Activated CD4-positive, alpha-beta T cell treated with anti-CD3 and anti-CD28 coated beads, Interleukin-2, amount 50 U/mL, for 48 hours (primary cell): ENCODE results near the gene LARP4B.

Source experiments
- DNase-seq, 2 experiments: peaks; one replicate each; pipeline ENCODE4 v3.0.0-alpha.2; 2020

The LARP4B gene

GRCh38 chr10:822197-822596 lies 109.3 kb downstream of the LARP4B start:
- DNase-seq = no peak

- no peak for DNase-seq
These were observed 110.2 kb downstream of the LARP4B start for GRCh38 chr10:821322-821721.

GRCh38 chr10:819816-820215 lies 111.7 kb downstream of the LARP4B start:
- DNase-seq = no peak

- DNase-seq = no peak
These were observed 112.2 kb downstream of the LARP4B start for GRCh38 chr10:819326-819725.

- DNase-seq = no peak
These were observed 112.8 kb downstream of the LARP4B start for GRCh38 chr10:818526-819220.

- DNase-seq = no peak
These were observed 113.5 kb downstream of the LARP4B start for GRCh38 chr10:818010-818409.

- DNase-seq = no peak
These were observed 114.1 kb downstream of the LARP4B start for GRCh38 chr10:817371-817770.

- DNase-seq = no peak
These were observed 114.5 kb downstream of the LARP4B start for GRCh38 chr10:816958-817357.

GRCh38 chr10:816091-816477 lies 115.4 kb downstream of the LARP4B start:
- DNase-seq = no peak

GRCh38 chr10:815338-816090 lies 116.0 kb downstream of the LARP4B start:
- no peak for DNase-seq

GRCh38 chr10:814536-815302 lies 116.8 kb downstream of the LARP4B start:
- DNase-seq = no peak

- no peak for DNase-seq
These were observed 118.2 kb downstream of the LARP4B start for GRCh38 chr10:813286-813685.

- no peak for DNase-seq
These were observed 118.7 kb downstream of the LARP4B start for GRCh38 chr10:812787-813186.

- no peak for DNase-seq
These were observed 119.9 kb downstream of the LARP4B start for GRCh38 chr10:811379-812175.

GRCh38 chr10:810351-810846 lies 121.1 kb downstream of the LARP4B start:
- DNase-seq = no peak

GRCh38 chr10:809671-810350 lies 121.7 kb downstream of the LARP4B start:
- no peak for DNase-seq

GRCh38 chr10:807958-808353 lies 123.5 kb downstream of the LARP4B start:
- no peak for DNase-seq

GRCh38 chr10:807163-807957 lies 124.1 kb downstream of the LARP4B start:
- no peak for DNase-seq

- DNase-seq = no peak
These were observed 124.9 kb downstream of the LARP4B start for GRCh38 chr10:806451-807162.

- no peak for DNase-seq
These were observed 125.7 kb downstream of the LARP4B start for GRCh38 chr10:805620-806305.
